HepG2 (cell line): Measurements from ENCODE around the gene DNASE2. TPM values are rescaled to one million over a fixed set of nuclear protein-coding genes. Genes with fewer than 3 reads are reported as not detected.

Source experiments
- CBFB ChIP-seq: sonication (generic); formaldehyde crosslinking; IDR thresholded peaks from 2 replicates; pipeline ENCODE4 v1.4.0; 2020; ENCODE audit warnings: missing genetic modification reagents
- DMAP1 ChIP-seq: IDR thresholded peaks from 2 replicates; pipeline ENCODE4 v1.6.1; 2016
- HNRNPLL ChIP-seq: fragments of 200-400 bp; formaldehyde crosslinking; IDR thresholded peaks from 2 replicates; pipeline ENCODE4 v1.6.1; 2017; ENCODE audit warnings: mild to moderate bottlenecking, low read depth, low read length; ENCODE audit not compliant: poor library complexity, severe bottlenecking
- KAT8 ChIP-seq: IDR thresholded peaks from 2 replicates; pipeline ENCODE4 v1.6.1; 2016; ENCODE audit warnings: missing genetic modification reagents, missing compliant biosample characterization
- MTA3 ChIP-seq: sonication (generic); formaldehyde crosslinking; IDR thresholded peaks from 2 replicates; pipeline ENCODE4 v1.4.0; 2020; ENCODE audit warnings: missing genetic modification reagents
- NFIB ChIP-seq: sonication (generic); formaldehyde crosslinking; IDR thresholded peaks from 2 replicates; pipeline ENCODE4 v1.9.0; 2021; ENCODE audit warnings: missing genetic modification reagents, mild to moderate bottlenecking, borderline replicate concordance
- NRL ChIP-seq: sonication (generic); formaldehyde crosslinking; IDR thresholded peaks from 2 replicates; pipeline ENCODE4 v1.5.0; 2020; ENCODE audit warnings: missing genetic modification reagents, mild to moderate bottlenecking, moderate library complexity, borderline replicate concordance
- PHF8 ChIP-seq: sonication (generic); formaldehyde crosslinking; IDR thresholded peaks from 2 replicates; pipeline ENCODE4 v1.5.0; 2020; ENCODE audit warnings: missing genetic modification reagents
- POLR2AphosphoS5 ChIP-seq: IDR thresholded peaks from 2 replicates; pipeline ENCODE4 v1.6.1; 2012; ENCODE audit warnings: low read depth, low read length
- RBFOX2 ChIP-seq: fragments of 200-400 bp; formaldehyde crosslinking; IDR thresholded peaks from 2 replicates; pipeline ENCODE4 v1.6.1; 2017; ENCODE audit warnings: low read depth, mild to moderate bottlenecking, low read length
- SAP130 ChIP-seq: IDR thresholded peaks from 2 replicates; pipeline ENCODE4 v1.6.1; 2016; ENCODE audit warnings: low read depth
- SP4 ChIP-seq: sonication (generic); formaldehyde crosslinking; IDR thresholded peaks from 2 replicates; pipeline ENCODE4 v1.8.1; 2023; ENCODE audit warnings: mild to moderate bottlenecking, missing genetic modification reagents
- ZBTB7B ChIP-seq: sonication (generic); formaldehyde crosslinking; IDR thresholded peaks from 2 replicates; pipeline ENCODE4 v1.4.0; 2020; ENCODE audit warnings: missing genetic modification reagents
- ZFP62 ChIP-seq: sonication (generic); formaldehyde crosslinking; IDR thresholded peaks from 2 replicates; pipeline ENCODE4 v1.4.0; 2020; ENCODE audit warnings: missing genetic modification reagents
- ZNF350 ChIP-seq: sonication (generic); formaldehyde crosslinking; IDR thresholded peaks from 2 replicates; pipeline ENCODE4 v1.4.0; 2020; ENCODE audit warnings: mild to moderate bottlenecking, low read depth, missing genetic modification reagents, borderline replicate concordance
- ZNF382 ChIP-seq: sonication (generic); formaldehyde crosslinking; IDR thresholded peaks from 2 replicates; pipeline ENCODE4 v1.5.0; 2020; ENCODE audit warnings: missing genetic modification reagents, mild to moderate bottlenecking, borderline replicate concordance
- ZNF598 ChIP-seq: sonication (generic); formaldehyde crosslinking; IDR thresholded peaks from 2 replicates; pipeline ENCODE4 v1.5.1; 2020; ENCODE audit warnings: mild to moderate bottlenecking, missing genetic modification reagents, borderline replicate concordance
- ZNF644 ChIP-seq: IDR thresholded peaks from 2 replicates; pipeline ENCODE4 v1.6.1; 2016; ENCODE audit warnings: low read depth
- ZNF737 ChIP-seq: sonication (generic); formaldehyde crosslinking; IDR thresholded peaks from 2 replicates; pipeline ENCODE4 v1.5.0; 2020; ENCODE audit warnings: missing genetic modification reagents, mild to moderate bottlenecking, borderline replicate concordance
- polyA plus RNA-seq, 8 experiments: library from polyadenylated mRNA; depleted of rRNA in 3 of 8; stranded (reverse) in 7 of 8; unstranded in 1 of 8; fragments of >200 nt; fragmentation: Illumina TruSeq in 4 of 8; extraction: Trizol in 4 of 8; gene quantifications; 2 replicates each; pipeline versions ENCODE4 v1.2.1 to v1.2.3, GENCODE V29; 2011 to 2016; ENCODE audit warnings: low read depth in 4 of 8, missing spikeins in 1 of 8, mixed read lengths in 1 of 8; ENCODE audit not compliant: insufficient read depth in 1 of 8
- total RNA-seq, 5 experiments: library from RNA; depleted of rRNA; stranded (reverse); fragments of >200 nt; fragmentation: Illumina TruSeq; extraction: Trizol; gene quantifications; 2 replicates each; pipeline ENCODE4 v1.2.3, GENCODE V29; 2016; ENCODE audit warnings: low read depth in 1 of 5
- TF ChIP-seq, protein P1 (sequence below): sonication (generic); formaldehyde crosslinking; IDR thresholded peaks from 2 replicates; pipeline ENCODE4 v1.5.1; 2020; ENCODE audit warnings: mild to moderate bottlenecking, missing genetic modification reagents, moderate library complexity
- TF ChIP-seq, protein P2 (sequence below): sonication (generic); formaldehyde crosslinking; IDR thresholded peaks from 2 replicates; pipeline ENCODE4 v1.8.0; 2022; ENCODE audit warnings: mild to moderate bottlenecking, missing genetic modification reagents, moderate library complexity
- TF ChIP-seq, protein P3 (sequence below): IDR thresholded peaks from 2 replicates; pipeline ENCODE4 v1.6.1; 2016; ENCODE audit warnings: missing genetic modification reagents, missing compliant biosample characterization
- TF ChIP-seq, protein P4 (sequence below): sonication (generic); formaldehyde crosslinking; IDR thresholded peaks from 2 replicates; pipeline ENCODE4 v1.4.0; 2020; ENCODE audit warnings: mild to moderate bottlenecking, low read depth, missing genetic modification reagents
- TF ChIP-seq, protein P5 (sequence below): sonication (generic); formaldehyde crosslinking; IDR thresholded peaks from 2 replicates; pipeline ENCODE4 v1.4.0; 2020; ENCODE audit warnings: missing genetic modification reagents

DNASE2 gene
- total and polyA plus RNA-seq, 2 of the 13 experiments (the other 11 are each of a cell fraction or from before 2014, with no cell fraction given), result 7.5 to 16.2 TPM

DNA sequence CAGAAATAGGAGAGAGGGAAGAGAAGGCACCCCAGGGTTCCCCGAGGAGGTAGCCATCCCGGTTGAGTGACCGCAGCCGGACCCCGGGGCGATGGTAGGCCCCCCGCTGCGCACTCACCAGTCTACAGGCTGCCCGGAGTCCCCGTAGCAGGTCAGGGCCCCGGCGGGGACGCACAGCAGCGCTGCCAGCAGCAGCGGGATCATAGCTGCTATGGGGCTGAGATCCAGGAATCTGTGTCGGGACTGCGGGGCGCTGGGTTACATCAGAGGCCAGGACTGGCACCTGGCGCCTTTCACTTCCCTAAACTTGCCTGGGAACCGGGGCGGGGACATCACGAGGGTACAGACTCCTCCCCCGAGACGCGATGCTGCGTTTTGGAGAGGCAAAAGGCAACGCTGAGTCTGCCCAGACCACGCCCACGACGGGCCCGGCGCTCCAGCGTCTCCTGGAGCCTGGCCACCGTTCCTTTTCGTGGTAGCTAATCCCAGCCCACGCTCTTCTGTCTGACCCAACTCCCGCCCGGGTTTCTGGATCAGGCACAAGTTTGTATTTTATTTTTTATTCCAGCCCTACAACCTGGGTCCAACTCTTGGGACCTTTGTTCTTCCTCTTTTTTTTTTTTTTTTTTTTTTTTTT, at the start of gene DNASE2 (continued):
- TF ChIP-seq, protein P1, sequence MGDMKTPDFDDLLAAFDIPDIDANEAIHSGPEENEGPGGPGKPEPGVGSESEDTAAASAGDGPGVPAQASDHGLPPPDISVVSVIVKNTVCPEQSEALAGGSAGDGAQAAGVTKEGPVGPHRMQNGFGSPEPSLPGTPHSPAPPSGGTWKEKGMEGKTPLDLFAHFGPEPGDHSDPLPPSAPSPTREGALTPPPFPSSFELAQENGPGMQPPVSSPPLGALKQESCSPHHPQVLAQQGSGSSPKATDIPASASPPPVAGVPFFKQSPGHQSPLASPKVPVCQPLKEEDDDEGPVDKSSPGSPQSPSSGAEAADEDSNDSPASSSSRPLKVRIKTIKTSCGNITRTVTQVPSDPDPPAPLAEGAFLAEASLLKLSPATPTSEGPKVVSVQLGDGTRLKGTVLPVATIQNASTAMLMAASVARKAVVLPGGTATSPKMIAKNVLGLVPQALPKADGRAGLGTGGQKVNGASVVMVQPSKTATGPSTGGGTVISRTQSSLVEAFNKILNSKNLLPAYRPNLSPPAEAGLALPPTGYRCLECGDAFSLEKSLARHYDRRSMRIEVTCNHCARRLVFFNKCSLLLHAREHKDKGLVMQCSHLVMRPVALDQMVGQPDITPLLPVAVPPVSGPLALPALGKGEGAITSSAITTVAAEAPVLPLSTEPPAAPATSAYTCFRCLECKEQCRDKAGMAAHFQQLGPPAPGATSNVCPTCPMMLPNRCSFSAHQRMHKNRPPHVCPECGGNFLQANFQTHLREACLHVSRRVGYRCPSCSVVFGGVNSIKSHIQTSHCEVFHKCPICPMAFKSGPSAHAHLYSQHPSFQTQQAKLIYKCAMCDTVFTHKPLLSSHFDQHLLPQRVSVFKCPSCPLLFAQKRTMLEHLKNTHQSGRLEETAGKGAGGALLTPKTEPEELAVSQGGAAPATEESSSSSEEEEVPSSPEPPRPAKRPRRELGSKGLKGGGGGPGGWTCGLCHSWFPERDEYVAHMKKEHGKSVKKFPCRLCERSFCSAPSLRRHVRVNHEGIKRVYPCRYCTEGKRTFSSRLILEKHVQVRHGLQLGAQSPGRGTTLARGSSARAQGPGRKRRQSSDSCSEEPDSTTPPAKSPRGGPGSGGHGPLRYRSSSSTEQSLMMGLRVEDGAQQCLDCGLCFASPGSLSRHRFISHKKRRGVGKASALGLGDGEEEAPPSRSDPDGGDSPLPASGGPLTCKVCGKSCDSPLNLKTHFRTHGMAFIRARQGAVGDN (CRISPR knock-in tag), result peak; percentile 68
- TF ChIP-seq, protein P2, sequence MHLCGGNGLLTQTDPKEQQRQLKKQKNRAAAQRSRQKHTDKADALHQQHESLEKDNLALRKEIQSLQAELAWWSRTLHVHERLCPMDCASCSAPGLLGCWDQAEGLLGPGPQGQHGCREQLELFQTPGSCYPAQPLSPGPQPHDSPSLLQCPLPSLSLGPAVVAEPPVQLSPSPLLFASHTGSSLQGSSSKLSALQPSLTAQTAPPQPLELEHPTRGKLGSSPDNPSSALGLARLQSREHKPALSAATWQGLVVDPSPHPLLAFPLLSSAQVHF, result no peak
- no peak for TF ChIP-seq ZNF644
- TF ChIP-seq HNRNPLL, result peak; percentile 53
- peak; percentile 59 for TF ChIP-seq KAT8
- TF ChIP-seq ZNF382, result no peak
- TF ChIP-seq, protein P3, sequence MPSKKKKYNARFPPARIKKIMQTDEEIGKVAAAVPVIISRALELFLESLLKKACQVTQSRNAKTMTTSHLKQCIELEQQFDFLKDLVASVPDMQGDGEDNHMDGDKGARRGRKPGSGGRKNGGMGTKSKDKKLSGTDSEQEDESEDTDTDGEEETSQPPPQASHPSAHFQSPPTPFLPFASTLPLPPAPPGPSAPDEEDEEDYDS, result 0 out of 2 replicates have a peak, but pooled peaks have one; percentile 25
- TF ChIP-seq PHF8, result peak; percentile 56
- peak; percentile 24; the same call in 1 of the 2 replicates for TF ChIP-seq ZNF350 (CRISPR knock-in tag)
- peak; percentile 29; the same call in 1 of the 2 replicates for TF ChIP-seq NRL
- TF ChIP-seq ZBTB7B (CRISPR knock-in tag), result 0 out of 2 replicates have a peak, but pooled peaks have one; percentile 28
- TF ChIP-seq ZFP62 (CRISPR knock-in tag), result no peak
- TF ChIP-seq, protein P4, sequence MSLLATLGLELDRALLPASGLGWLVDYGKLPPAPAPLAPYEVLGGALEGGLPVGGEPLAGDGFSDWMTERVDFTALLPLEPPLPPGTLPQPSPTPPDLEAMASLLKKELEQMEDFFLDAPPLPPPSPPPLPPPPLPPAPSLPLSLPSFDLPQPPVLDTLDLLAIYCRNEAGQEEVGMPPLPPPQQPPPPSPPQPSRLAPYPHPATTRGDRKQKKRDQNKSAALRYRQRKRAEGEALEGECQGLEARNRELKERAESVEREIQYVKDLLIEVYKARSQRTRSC (CRISPR knock-in tag), result no peak
- TF ChIP-seq, protein P5, sequence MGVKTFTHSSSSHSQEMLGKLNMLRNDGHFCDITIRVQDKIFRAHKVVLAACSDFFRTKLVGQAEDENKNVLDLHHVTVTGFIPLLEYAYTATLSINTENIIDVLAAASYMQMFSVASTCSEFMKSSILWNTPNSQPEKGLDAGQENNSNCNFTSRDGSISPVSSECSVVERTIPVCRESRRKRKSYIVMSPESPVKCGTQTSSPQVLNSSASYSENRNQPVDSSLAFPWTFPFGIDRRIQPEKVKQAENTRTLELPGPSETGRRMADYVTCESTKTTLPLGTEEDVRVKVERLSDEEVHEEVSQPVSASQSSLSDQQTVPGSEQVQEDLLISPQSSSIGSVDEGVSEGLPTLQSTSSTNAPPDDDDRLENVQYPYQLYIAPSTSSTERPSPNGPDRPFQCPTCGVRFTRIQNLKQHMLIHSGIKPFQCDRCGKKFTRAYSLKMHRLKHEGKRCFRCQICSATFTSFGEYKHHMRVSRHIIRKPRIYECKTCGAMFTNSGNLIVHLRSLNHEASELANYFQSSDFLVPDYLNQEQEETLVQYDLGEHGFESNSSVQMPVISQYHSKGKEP (CRISPR knock-in tag), result no peak
- TF ChIP-seq ZNF737 (CRISPR knock-in tag), result no peak
- peak; percentile 60 for TF ChIP-seq SAP130 (CRISPR knock-in tag)
- peak; percentile 52 for TF ChIP-seq RBFOX2
- TF ChIP-seq POLR2AphosphoS5, result 0 out of 2 replicates have a peak, but pooled peaks have one; percentile 23
- 0 out of 2 replicates have a peak, but pooled peaks have one; percentile 27 for TF ChIP-seq SP4 (CRISPR knock-in tag)
- TF ChIP-seq NFIB (CRISPR knock-in tag), result no peak
- TF ChIP-seq ZNF598 (CRISPR knock-in tag), result no peak
- TF ChIP-seq CBFB (CRISPR knock-in tag), result no peak
- TF ChIP-seq MTA3 (CRISPR knock-in tag), result no peak
- TF ChIP-seq DMAP1, result 0 out of 2 replicates have a peak, but pooled peaks have one; percentile 34
